Measurements from ENCODE around the gene RNF227.
A peak's percentile ranks its signal among the peaks of the same experiment; 100 is the strongest.

Gene RNF227

GRCh38 chr17:7935859-7936258 lies 19.8 kb upstream of the RNF227 start:
- TF ChIP-seq EZH2phosphoT487 (IDR thresholded peaks at IDR 0.05; ENCODE audit: borderline replicate concordance) (no peak), CTCF (conservative IDR thresholded peaks at IDR 0.05; ENCODE audit: low read length) (no peak)
- H3K9me2 ChIP-seq (replicated peaks; ENCODE audit: low read depth, low read length), result no peaks in the 10 kb centered on the region
- H3K4me2 ChIP-seq (ENCODE audit: low read depth, low read length, poor library complexity, severe bottlenecking), result peak overlapping the region; percentile 96
- peaks cover 22% of the 10 kb centered on the region for H4K20me1 ChIP-seq (ENCODE audit: insufficient read depth, low read length, poor library complexity, severe bottlenecking)
- H3K9me3 ChIP-seq (ENCODE audit: insufficient read depth, low read depth, low read length), result no peaks in the 10 kb centered on the region
- peak overlapping the region; percentile 30 for H3K4me3 ChIP-seq (ENCODE audit: low read length, poor library complexity, severe bottlenecking)
- H3K79me2 ChIP-seq (ENCODE audit: insufficient read depth, low read length), result peaks cover 62% of the 10 kb centered on the region
- H3F3A ChIP-seq (ENCODE audit: low read depth), result no peaks in the 10 kb centered on the region
- peak overlapping the region; percentile 52 for H3K9ac ChIP-seq (ENCODE audit: low read depth, low read length, poor library complexity, severe bottlenecking)
- H3K4me1 ChIP-seq (ENCODE audit: insufficient read depth, low read length, poor library complexity, severe bottlenecking), result peaks cover 35% of the 10 kb centered on the region
- H3K36me3 ChIP-seq (ENCODE audit: insufficient read depth, low read length), result peaks cover 30% of the 10 kb centered on the region; the same call in 1 of the 2 replicates
- H3K27me3 ChIP-seq (ENCODE audit: insufficient read depth, low read length, poor library complexity, severe bottlenecking), result no peaks in the 10 kb centered on the region
- no peak overlapping the region for H2AFZ ChIP-seq (ENCODE audit: low read length)

GRCh38 chr17:7932949-7933348 lies 16.9 kb upstream of the RNF227 start:
- Histone ChIP-seq H3K36me3 (ENCODE audit: insufficient read depth, low read length) (peaks cover 7% of the 10 kb centered on the region; the same call in 1 of the 2 replicates), H3K79me2 (ENCODE audit: insufficient read depth, low read length) (peaks cover 63% of the 10 kb centered on the region), H3K4me1 (ENCODE audit: insufficient read depth, low read length, poor library complexity, severe bottlenecking) (peaks cover 40% of the 10 kb centered on the region), H3K27me3 (ENCODE audit: insufficient read depth, low read length, poor library complexity, severe bottlenecking) (no peaks in the 10 kb centered on the region), H3F3A (ENCODE audit: low read depth) (no peaks in the 10 kb centered on the region), H3K4me2 (ENCODE audit: low read depth, low read length, poor library complexity, severe bottlenecking) (peak overlapping the region; percentile 96), H2AFZ (ENCODE audit: low read length) (no peak overlapping the region), H3K9me2 (replicated peaks; ENCODE audit: low read depth, low read length) (no peaks in the 10 kb centered on the region), H3K9ac (ENCODE audit: low read depth, low read length, poor library complexity, severe bottlenecking) (peak overlapping the region; percentile 93), H4K20me1 (ENCODE audit: insufficient read depth, low read length, poor library complexity, severe bottlenecking) (peaks cover 22% of the 10 kb centered on the region), H3K9me3 (ENCODE audit: insufficient read depth, low read depth, low read length) (no peaks in the 10 kb centered on the region), H3K4me3 (ENCODE audit: low read length, poor library complexity, severe bottlenecking) (peak overlapping the region; percentile 86)
- TF ChIP-seq CTCF (conservative IDR thresholded peaks at IDR 0.05; ENCODE audit: low read length), result peak; percentile 38
- TF ChIP-seq EZH2phosphoT487 (IDR thresholded peaks at IDR 0.05; ENCODE audit: borderline replicate concordance), result no peak

GRCh38 chr17:7932483-7932891 lies 16.4 kb upstream of the RNF227 start:
- Histone ChIP-seq H3K79me2 (ENCODE audit: insufficient read depth, low read length) (peaks cover 63% of the 10 kb centered on the region), H2AFZ (ENCODE audit: low read length) (peak overlapping the region; percentile 82), H3K4me2 (ENCODE audit: low read depth, low read length, poor library complexity, severe bottlenecking) (peak overlapping the region; percentile 96), H4K20me1 (ENCODE audit: insufficient read depth, low read length, poor library complexity, severe bottlenecking) (peaks cover 22% of the 10 kb centered on the region), H3K4me3 (ENCODE audit: low read length, poor library complexity, severe bottlenecking) (peak overlapping the region; percentile 86), H3F3A (ENCODE audit: low read depth) (no peaks in the 10 kb centered on the region), H3K9ac (ENCODE audit: low read depth, low read length, poor library complexity, severe bottlenecking) (peak overlapping the region; percentile 93), H3K36me3 (ENCODE audit: insufficient read depth, low read length) (peaks cover 7% of the 10 kb centered on the region; the same call in 1 of the 2 replicates), H3K4me1 (ENCODE audit: insufficient read depth, low read length, poor library complexity, severe bottlenecking) (peaks cover 40% of the 10 kb centered on the region), H3K9me3 (ENCODE audit: insufficient read depth, low read depth, low read length) (no peaks in the 10 kb centered on the region), H3K27me3 (ENCODE audit: insufficient read depth, low read length, poor library complexity, severe bottlenecking) (no peaks in the 10 kb centered on the region), H3K9me2 (replicated peaks; ENCODE audit: low read depth, low read length) (no peaks in the 10 kb centered on the region)
- TF ChIP-seq CTCF (conservative IDR thresholded peaks at IDR 0.05; ENCODE audit: low read length) (no peak), EZH2phosphoT487 (IDR thresholded peaks at IDR 0.05; ENCODE audit: borderline replicate concordance) (no peak)
